Renal pelvis (tissue), 4 donors: ENCODE measurements around the gene RAPGEF5. TPM values are rescaled to one million over a fixed set of nuclear protein-coding genes. Genes with fewer than 3 reads are reported as not detected.

Source experiments
- DNase-seq: peaks from one replicate; pipeline ENCODE4 v3.0.0-alpha.2; 2013
- polyA plus RNA-seq, 3 donors: library from polyadenylated mRNA; unstranded; fragments of 120-200 nt; gene quantifications; one replicate each; pipeline ENCODE4 v1.2.1, GENCODE V29; 2013; ENCODE audit not compliant: insufficient read length in 3 of 3

RAPGEF5 gene
- polyA plus RNA-seq, 3 donors = 32.0 to 38.6 (median 33.1) TPM

- DNase-seq = no peak
Measured at GRCh38 chr7:22318376-22318775, 38.6 kb downstream of the RAPGEF5 start.

GRCh38 chr7:22317632-22318031 lies 39.3 kb downstream of the RAPGEF5 start:
- DNase-seq = no peak

DNA sequence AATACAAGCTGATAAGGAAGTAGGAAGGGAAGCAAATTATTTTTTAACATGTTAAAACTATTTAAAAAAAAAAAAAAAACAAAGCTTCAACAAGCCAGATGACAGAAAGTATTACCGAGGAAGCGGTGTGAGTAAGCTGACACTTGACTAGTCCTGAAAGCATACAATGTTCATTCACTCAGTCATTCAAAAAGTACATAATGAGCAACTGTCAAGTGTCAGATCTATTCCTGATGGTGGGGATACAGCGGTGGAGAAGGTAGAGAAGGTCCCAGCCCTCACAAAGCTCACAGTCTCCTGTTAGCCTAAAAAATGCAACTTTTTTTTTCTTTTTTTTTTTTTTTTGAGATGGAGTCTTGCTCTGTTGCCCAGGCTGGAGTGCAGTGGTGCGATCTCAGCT lies 40.0 kb downstream of the RAPGEF5 start:
- DNase-seq = no peak

DNA sequence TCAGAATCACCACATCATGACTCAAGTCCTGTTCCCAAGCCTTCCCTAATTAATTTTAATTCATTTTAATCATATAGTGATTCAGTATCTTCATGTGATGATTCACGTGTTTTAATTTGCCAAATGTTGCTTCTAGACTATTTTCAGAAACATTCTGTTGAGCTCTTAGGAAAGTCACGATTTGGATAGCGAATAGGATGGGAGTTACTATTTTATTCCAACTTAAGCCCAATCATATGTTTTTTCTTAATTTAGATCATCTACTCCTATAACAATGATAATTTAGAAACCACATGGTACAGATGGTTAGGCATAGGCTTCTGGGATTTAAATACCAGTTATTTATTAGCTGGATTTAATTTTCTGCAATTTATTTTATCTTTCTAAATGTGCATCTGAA lies 49.1 kb downstream of the RAPGEF5 start:
- DNase-seq = no peak

DNA sequence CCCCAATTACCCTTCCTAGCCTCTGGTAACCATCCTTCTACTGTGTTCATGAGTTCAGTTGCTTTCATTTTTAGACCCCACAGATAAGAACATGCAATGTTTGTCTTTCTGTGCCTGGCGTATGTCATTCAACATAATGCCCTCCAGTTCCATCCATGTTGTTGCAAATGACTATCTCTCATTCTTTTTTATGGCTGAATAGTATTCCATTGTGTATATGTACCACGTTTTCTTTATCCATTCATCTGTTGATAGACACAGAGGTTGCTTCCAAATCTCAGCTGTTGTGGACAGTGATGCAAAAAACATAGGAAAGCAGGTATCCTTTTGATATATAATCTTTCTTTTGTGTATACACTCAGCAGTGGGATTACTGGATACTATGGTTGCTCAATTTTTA lies 51.2 kb downstream of the RAPGEF5 start:
- DNase-seq = no peak

DNA sequence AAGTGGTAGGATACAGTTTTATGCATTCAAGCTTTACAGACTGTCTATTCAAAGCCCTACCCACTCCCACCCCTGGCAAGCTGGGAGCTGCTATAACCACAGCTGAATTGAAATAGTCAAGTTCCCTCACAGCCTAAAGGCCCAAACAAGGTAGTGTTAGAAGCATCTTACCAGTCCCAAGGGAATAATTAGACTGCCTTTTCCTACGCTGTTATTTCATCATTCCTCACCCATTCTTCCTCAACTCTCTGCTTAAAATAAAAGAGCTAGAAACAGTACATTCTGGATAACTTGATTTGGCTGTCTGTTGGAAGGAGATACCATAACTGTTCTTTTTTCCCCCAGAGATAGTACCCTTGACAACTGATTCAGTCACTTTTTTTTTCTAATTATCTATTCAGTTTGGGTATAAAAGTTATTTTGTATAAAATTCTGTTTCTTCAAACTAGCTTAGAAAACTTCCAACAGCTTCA lies 54.0 kb downstream of the RAPGEF5 start:
- no peak for DNase-seq

DNA sequence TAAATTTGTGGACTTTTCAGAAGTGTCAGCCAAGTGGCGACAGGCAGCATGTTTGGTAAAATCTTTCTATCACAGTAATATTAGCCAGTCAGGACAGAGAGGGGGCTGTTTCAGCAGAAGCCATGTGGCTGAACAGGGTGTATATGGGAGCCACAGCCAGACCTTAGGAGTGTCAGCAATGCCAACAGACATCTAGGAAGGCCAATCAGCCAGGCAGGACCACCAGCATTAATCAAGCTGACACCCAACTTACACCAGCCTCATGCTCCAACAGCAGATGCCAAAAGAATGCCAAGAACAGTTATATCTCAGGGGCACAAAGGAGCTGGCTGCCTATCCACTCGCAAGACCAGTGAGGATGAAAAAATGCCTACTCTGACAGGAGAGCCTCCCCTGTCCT lies 54.8 kb downstream of the RAPGEF5 start:
- DNase-seq = no peak

- DNase-seq = no peak
Measured at GRCh38 chr7:22301790-22302189, 55.2 kb downstream of the RAPGEF5 start.

- no peak for DNase-seq
Measured at GRCh38 chr7:22300839-22301238, 56.1 kb downstream of the RAPGEF5 start.

DNA sequence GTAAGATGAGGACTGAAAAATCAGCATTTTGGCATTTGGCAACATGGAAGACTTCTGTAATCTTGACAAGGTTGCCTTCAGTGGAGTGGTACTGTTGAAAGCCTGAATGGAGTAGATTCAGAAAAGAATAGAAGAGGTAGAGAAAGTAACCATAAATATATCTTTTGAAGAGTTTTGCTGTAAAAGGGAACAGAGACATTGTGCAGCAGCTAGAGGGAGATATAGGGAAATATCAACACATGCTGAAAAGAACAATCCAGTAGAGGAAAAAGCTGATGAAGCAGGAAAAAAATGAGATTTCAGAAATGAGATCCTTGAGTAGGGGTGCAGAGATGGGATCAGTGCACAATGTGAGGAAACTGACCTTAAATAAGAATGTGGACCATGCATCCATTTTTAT lies 60.0 kb downstream of the RAPGEF5 start:
- no peak for DNase-seq

- DNase-seq = no peak
Measured at GRCh38 chr7:22296265-22296566, 60.7 kb downstream of the RAPGEF5 start.

DNA sequence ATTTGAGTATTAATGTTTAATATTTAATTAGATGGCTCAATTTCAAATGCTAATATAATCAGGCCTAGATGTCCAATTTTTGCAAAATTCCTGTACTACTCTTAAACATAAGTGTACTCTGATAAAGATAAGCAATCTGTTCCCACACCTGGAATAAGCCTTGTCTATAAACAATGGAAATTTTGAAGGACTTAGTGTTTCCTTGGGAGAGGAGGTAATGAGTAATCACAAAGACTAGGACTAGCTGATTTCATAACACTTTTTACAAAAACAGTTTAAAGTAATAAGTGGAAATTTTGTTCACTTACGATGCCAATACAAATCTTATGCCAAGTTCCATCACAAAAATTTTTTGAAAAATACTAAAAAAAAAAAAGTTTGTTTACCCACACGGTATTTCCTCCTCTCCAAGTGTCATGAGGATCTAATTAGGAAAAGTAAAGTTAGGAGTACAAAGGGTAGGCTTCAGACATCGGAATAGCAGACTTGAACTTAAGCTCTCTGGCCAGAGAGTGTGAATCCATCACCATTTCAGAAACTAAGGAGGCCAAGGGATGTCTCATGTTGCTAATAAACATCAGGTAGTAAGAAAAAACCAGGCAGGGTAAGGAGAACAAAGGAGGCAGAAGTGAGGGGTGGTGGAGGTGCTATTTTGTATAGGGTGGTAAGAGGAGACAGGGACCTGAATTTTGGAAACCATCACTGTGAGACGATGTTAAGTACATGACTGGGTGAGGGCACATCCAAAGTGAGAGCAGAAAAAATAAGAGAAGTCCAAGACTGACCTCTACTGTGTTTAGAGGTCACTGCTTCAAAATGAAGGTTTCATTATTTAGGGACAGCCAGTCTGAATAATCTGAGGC lies 61.3 kb downstream of the RAPGEF5 start:
- DNase-seq = no peak

DNA sequence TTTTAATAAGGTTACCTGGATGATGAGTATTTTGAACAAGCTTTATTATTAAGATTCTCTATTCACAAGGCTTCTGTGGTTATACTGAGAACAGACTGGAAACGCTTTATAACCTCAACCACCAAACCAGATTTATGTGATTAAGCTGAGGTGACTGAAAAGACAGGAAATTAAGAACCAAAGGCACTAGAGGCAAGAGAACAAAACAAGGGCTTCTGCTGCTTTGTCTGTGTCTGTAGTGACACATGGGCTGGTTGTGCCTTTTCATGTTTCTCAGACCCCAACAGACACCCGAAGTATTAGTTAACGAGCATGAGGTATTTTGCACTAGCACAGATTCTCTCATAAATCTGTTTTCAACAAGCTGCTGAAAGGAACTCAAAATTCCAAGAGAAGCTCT lies 64.4 kb downstream of the RAPGEF5 start:
- no peak for DNase-seq

DNA sequence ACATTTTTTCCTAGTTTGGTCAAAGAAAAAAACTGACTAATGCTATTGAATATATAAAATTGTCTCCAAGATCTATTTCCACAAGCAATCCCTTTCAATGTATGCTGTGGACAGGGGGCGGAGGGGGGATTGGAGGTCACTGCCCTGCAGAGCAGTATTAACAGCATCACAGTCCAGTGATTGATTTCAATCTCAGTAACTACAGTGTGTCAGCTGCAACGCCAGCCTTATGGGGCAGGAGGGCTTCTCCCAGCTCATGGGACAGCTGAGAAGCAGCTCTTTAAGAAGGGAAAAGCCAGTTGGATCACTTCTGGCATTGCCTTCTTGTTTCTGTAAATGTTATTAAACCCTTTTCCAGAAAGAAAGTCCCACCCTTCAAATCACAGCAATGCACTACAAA lies 65.0 kb downstream of the RAPGEF5 start:
- no peak for DNase-seq

- DNase-seq = no peak
Measured at GRCh38 chr7:22288202-22288601, 68.8 kb downstream of the RAPGEF5 start.

- DNase-seq = no peak
Measured at GRCh38 chr7:22287412-22287811, 69.5 kb downstream of the RAPGEF5 start.

DNA sequence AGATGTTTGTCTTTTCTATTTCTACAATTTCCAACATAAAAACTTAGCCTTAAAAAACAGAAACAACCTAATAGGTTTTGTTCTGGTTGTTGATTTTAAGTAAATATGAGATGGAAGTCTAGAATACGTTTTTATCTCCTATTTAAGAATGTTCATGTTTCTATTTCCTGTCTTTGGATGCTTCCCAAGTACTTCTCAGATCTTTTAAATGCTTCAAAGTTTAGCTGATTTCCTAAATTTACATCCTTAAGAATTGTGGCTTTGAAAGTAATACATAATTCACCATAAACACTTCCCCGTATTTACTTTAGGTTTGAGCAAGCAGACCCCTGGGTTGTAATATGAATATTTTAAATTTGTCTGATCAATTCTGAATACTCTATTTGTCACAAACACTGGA lies 70.5 kb downstream of the RAPGEF5 start:
- DNase-seq = no peak

DNA sequence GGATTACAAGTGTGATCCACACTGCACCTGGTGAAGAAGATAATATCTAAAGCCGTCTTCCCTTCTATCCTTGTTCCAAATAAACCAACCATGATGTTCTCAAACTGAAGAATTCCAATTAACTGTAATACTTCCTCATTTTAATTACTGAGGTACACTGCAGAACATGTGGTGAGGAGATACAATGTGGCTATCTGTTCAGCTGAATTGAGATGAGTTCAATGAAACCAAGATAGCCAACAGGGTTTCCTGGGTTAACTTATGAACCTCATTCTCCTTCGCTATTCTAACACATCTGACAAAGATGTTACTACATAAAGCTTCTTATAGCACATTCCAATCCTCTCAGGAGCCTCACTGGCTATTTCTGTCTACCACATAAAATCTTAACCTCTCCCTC lies 75.5 kb downstream of the RAPGEF5 start:
- no peak for DNase-seq

GRCh38 chr7:22280031-22280430 lies 76.9 kb downstream of the RAPGEF5 start:
- DNase-seq = no peak

DNA sequence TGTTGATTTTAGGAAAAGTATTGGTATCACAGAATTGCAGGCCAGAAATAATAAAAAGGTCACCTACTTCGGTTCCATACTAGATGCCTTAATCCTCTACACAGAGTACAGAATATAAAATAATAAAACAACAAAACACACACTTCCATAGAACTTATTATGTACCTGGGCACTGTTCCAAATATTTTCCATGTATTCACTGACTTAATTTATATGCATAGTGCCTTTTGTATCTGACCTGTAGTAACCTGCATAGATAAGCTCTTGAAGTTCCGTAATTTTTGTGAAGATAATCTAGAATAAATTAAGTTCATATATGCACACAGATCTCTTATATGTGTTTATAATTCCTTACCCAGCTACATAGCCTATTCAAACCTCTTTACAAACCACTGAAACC lies 78.3 kb downstream of the RAPGEF5 start:
- no peak for DNase-seq

DNA sequence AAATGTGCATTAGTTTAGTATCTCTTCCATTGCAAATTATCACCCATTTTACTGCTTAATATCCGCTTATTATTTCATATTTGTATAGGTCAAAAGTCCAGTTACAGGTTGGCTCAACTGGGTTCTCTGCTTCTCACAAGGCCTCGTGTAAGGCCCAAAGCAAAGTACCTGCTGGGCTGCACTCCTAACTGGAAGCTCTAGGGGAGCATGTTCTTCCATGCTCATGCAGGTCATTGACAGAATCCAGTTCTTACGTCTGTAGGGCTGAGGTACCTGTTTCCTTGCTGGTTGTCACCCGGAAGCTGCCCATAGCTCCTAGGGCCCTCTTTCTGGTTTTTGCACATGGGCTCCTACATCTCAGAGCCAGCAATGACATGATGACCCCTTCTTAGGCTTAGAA lies 79.6 kb downstream of the RAPGEF5 start:
- DNase-seq = no peak

GRCh38 chr7:22275661-22276060 lies 81.3 kb downstream of the RAPGEF5 start:
- DNase-seq = no peak

GRCh38 chr7:22271311-22271710 lies 85.6 kb downstream of the RAPGEF5 start:
- no peak for DNase-seq

DNA sequence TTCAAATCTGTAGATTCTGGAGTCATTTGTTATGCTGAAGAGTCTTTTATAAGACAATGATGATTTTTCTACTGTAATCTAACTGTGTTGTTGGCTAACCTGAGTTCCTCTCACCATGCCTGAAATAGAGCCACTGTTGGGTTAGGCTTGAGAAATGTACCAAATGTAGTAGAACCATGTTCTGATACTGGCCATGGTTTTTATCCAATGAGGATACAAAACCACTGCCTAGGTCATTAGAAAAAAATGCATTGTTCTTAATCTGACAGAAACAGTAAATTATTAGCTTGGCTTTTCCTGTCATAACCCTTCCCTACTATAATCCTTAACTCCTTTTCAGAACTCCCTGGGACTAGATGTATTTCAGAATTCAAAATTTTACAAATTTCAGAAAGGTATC lies 86.6 kb downstream of the RAPGEF5 start:
- DNase-seq = no peak
